Gastroesophageal sphincter (tissue), 4 donors: ENCODE data around the gene GFI1. TPM values are rescaled to one million over a fixed set of nuclear protein-coding genes. Genes with fewer than 3 reads are reported as not detected.

ENCODE experiments used
- ATAC-seq: fragments of 150-250 bp; one replicate; pipeline ENCODE4 v1.9.1; 2016; ENCODE audit warnings: mild to moderate bottlenecking, moderate library complexity
- H3K27ac ChIP-seq, 4 donors: fragments of 200-600 bp; sonication (generic) in 3 of 4; 1 replicate in 3 of 4; 2 replicates in 1 of 4; pipeline ENCODE4 v1.5.1; 2016 to 2019
- H3K27me3 ChIP-seq: fragments of 200-600 bp; sonication (generic); one replicate; pipeline ENCODE4 v1.5.1; 2019
- H3K36me3 ChIP-seq, 2 donors: fragments of 200-600 bp; sonication (generic); one replicate each; pipeline ENCODE4 v1.5.1; 2019; ENCODE audit warnings: control low read depth in 1 of 2
- H3K4me1 ChIP-seq, 3 donors: fragments of 200-600 bp; sonication (generic); 1 replicate in 2 of 3; 2 replicates in 1 of 3; pipeline ENCODE4 v1.5.1; 2016 to 2019; ENCODE audit warnings: control low read depth in 2 of 3
- H3K4me3 ChIP-seq, 2 donors: fragments of 200-600 bp; sonication (generic); one replicate each; pipeline ENCODE4 v1.5.1; 2019; ENCODE audit warnings: mild to moderate bottlenecking in 1 of 2, moderate library complexity in 1 of 2
- H3K9me3 ChIP-seq, 3 donors: fragments of 200-600 bp; sonication (generic); one replicate each; pipeline ENCODE4 v1.5.1; 2017 to 2019; ENCODE audit warnings: control low read depth in 2 of 3
- EP300 ChIP-seq: sonication (generic); formaldehyde crosslinking; IDR thresholded peaks from one replicate; pipeline ENCODE4 v1.6.1; 2017; ENCODE audit warnings: antibody characterized with exemption, mild to moderate bottlenecking
- POLR2A ChIP-seq, 2 donors: fragments of 450-650 bp; IDR thresholded peaks; one replicate each; pipeline ENCODE4 v1.6.1; 2017; ENCODE audit warnings: antibody characterized with exemption in 2 of 2, mild to moderate bottlenecking in 2 of 2, moderate library complexity in 1 of 2
- POLR2AphosphoS5 ChIP-seq: sonication (generic); formaldehyde crosslinking; IDR thresholded peaks from one replicate; pipeline ENCODE4 v1.6.1; 2017; ENCODE audit warnings: antibody characterized with exemption
- WGBS, 2 donors: methylation state at CpG; one replicate each; pipeline ENCODE4 v1.1.5; 2018; ENCODE audit warnings: low coverage in 1 of 2; 5-methylcytosine and 5-hydroxymethylcytosine counted together
- total RNA-seq, 4 donors: library from RNA; depleted of rRNA; stranded (reverse); fragments of >200 nt; gene quantifications; one replicate each; pipeline ENCODE4 v1.1.0, GENCODE V29; 2016
- TF ChIP-seq, protein P1 (sequence below), 4 experiments: fragments of 200-600 bp in 2 of 4; fragments of 450-650 bp in 2 of 4; sonication (generic) in 1 of 4; IDR thresholded peaks; one replicate each; pipeline ENCODE4 v1.5.1; 2017 to 2019; ENCODE audit warnings: antibody characterized with exemption in 4 of 4, mild to moderate bottlenecking in 2 of 4, moderate library complexity in 2 of 4

GFI1 gene
- total RNA-seq, 4 donors from 2014 or later = 0.27 to 0.94 (median 0.59) TPM; not detected in 1

DNA sequence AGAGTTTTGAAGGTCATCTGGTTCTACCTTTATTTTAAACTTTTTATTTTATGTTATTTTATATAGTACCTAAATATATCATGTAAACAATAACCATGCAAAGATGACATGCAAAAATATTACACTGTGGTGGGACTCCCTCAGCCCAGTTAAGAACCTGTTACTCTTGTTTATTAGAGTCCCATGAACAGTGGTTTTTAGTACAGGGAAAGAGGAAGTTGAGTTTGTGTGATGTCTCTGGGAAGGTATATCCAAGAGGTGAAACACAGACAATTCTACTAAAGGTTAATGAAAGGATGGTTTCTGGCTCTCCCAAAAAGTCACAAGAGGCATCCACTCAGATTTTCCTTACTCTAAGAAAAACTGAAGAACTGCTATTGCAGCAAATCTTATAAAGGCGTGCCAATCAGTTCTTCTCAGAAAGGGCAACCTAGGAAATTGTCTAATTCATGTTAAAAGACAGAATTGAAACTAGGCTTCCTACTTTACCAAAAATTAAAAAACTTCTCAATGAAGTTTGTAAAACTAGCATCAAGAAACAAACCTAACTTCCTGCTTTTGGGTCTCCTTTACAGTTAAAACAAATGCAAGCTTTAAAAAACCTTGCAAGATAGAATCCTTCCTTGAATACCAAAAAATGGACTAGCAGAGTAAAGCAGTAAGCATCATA is 19.9 kb downstream of the GFI1 start:
- Histone ChIP-seq H3K9me3 (no peaks in the 10 kb centered on the region), H3K36me3 (no peaks in the 10 kb centered on the region), H3K27ac (no peak overlapping the region), H3K4me3 (no peak overlapping the region), H3K27me3 (peaks cover 3% of the 10 kb centered on the region), H3K4me1 (no peaks in the 10 kb centered on the region)
- WGBS, 2 donors = 75 to 80% methylated on average over 1 of the region's 1 CpG
- no peak for ATAC-seq
- TF ChIP-seq, protein P1, sequence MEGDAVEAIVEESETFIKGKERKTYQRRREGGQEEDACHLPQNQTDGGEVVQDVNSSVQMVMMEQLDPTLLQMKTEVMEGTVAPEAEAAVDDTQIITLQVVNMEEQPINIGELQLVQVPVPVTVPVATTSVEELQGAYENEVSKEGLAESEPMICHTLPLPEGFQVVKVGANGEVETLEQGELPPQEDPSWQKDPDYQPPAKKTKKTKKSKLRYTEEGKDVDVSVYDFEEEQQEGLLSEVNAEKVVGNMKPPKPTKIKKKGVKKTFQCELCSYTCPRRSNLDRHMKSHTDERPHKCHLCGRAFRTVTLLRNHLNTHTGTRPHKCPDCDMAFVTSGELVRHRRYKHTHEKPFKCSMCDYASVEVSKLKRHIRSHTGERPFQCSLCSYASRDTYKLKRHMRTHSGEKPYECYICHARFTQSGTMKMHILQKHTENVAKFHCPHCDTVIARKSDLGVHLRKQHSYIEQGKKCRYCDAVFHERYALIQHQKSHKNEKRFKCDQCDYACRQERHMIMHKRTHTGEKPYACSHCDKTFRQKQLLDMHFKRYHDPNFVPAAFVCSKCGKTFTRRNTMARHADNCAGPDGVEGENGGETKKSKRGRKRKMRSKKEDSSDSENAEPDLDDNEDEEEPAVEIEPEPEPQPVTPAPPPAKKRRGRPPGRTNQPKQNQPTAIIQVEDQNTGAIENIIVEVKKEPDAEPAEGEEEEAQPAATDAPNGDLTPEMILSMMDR (IDR thresholded peaks at IDR 0.05) = no peak
- TF ChIP-seq POLR2A (IDR thresholded peaks at IDR 0.05) (no peak), EP300 (no peak), POLR2AphosphoS5 (no peak)

DNA sequence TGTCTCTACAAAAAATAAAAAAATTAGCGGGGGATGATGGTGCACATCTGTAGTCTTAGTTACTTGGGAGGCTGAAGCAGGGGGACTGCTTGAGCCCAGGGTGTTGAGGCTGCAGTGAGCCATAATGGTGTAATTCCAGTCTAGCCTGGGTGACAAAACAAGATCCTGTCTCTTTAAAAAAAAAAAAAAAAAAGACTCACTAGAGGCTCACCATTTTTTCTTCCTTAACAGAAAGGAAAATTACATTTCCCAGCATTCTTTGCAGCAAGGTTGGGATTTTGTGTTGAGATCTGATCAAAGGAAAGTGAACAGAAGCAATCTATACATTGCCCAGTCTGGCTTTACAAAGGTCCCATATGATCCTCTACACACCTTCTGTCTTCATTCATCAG is 21.5 kb downstream of the GFI1 start:
- H3K4me1 ChIP-seq = no peaks in the 10 kb centered on the region
- peaks cover 9% of the 10 kb centered on the region for H3K27me3 ChIP-seq
- H3K27ac ChIP-seq = no peak overlapping the region
- 100% methylated on average over 1 of the region's 1 CpG; no CpG with 5 or more reads in 1 of the 2 donors for WGBS, 2 donors
- no peaks in the 10 kb centered on the region for H3K9me3 ChIP-seq
- no peaks in the 10 kb centered on the region for H3K36me3 ChIP-seq
- no peak for ATAC-seq
- TF ChIP-seq POLR2A (IDR thresholded peaks at IDR 0.05) (no peak), POLR2AphosphoS5 (no peak), EP300 (no peak)
- TF ChIP-seq, protein P1 (IDR thresholded peaks at IDR 0.05) = no peak
- H3K4me3 ChIP-seq = no peak overlapping the region

DNA sequence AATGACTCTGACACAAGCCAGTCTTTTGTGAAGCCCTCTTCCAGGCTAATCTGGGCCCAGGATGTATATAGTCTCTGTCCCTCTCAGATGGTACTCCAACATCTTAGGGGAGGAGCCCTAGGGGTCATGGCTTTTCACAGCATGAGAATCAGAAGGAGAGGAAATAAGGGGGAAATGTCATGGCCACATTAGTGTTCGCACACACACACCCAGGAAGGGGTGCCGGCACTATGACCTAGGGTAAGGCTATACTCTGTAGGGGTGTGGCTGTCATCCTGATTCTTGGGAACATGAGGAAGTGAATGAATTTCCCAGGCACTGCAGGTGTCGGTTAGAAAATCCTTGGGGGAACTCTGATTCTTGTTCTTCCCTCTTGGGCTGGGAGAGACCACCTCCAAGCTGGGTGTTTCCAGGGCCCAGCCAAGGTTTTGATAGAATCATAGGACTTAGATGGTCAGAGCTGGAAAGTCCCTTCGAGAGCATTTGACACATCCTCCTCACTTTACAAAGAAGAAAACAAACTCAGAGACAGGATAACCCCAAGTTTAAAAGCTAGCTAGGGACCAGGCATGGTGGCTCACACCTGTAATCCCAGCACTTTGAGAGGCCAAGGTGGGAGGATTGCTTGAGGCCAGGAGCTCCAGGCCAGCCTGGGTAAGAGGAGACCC is 22.0 kb downstream of the GFI1 start:
- WGBS, 2 donors = 89% methylated on average over 2 to 3 of the region's 4 CpGs
- TF ChIP-seq EP300 (no peak), POLR2A (IDR thresholded peaks at IDR 0.05) (no peak), POLR2AphosphoS5 (no peak)
- TF ChIP-seq, protein P1 (IDR thresholded peaks at IDR 0.05) = no peak
- H3K27me3 ChIP-seq = peaks cover 9% of the 10 kb centered on the region
- no peak overlapping the region for H3K4me3 ChIP-seq
- ATAC-seq = no peak
- no peak overlapping the region for H3K27ac ChIP-seq
- H3K9me3 ChIP-seq = no peaks in the 10 kb centered on the region
- H3K36me3 ChIP-seq = no peaks in the 10 kb centered on the region
- H3K4me1 ChIP-seq = no peaks in the 10 kb centered on the region

DNA sequence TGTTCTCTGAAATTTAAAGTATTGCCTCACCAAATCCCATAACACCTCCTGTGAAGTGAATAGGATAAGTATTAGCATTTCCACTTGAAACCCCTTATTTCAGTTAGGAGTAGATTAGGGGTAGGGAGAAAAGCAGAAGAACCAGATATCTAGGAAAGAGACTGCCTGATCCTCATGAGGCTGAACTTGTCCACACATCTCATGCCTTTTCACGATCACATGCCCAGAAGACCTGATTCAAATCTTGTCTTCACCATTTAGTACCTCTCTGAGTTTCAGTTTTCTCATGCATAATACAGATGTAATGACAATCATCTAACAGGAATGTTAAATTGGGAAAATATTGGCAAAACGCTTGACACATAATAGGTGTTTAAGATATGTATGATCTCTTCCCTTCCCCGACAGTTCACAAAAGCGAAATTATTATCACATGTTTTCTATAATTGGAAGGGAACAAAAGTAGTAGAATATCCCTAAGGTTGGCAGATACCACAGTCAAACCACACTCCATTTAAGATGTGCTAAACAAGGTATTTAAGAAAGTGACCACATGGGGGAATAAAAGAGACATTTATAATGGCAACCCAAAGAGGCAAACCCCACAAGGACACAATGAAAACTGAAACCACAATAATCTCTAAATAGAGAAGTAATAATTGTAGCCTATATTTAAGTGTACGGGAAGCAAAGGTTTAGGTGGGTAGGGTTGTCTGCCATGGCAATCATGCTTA is 25.2 kb downstream of the GFI1 start:
- TF ChIP-seq, protein P1 (IDR thresholded peaks at IDR 0.05) = no peak
- TF ChIP-seq EP300 (no peak), POLR2A (IDR thresholded peaks at IDR 0.05) (no peak), POLR2AphosphoS5 (no peak)
- no peaks in the 10 kb centered on the region for H3K4me1 ChIP-seq
- no peak overlapping the region for H3K4me3 ChIP-seq
- no peaks in the 10 kb centered on the region for H3K36me3 ChIP-seq
- no peak for ATAC-seq
- H3K27me3 ChIP-seq = peaks cover 11% of the 10 kb centered on the region
- H3K27ac ChIP-seq = no peak overlapping the region
- 77 to 90% methylated on average over 5 of the region's 5 CpGs for WGBS, 2 donors
- H3K9me3 ChIP-seq = no peaks in the 10 kb centered on the region
